Amniotic stem cell (primary cell): ENCODE measurements around the gene UGT1A7.

Experiments used
- DNase-seq: peaks from one replicate; lab custom pipeline; 2025; lab: John Stamatoyannopoulos, UW

Gene UGT1A7

DNA sequence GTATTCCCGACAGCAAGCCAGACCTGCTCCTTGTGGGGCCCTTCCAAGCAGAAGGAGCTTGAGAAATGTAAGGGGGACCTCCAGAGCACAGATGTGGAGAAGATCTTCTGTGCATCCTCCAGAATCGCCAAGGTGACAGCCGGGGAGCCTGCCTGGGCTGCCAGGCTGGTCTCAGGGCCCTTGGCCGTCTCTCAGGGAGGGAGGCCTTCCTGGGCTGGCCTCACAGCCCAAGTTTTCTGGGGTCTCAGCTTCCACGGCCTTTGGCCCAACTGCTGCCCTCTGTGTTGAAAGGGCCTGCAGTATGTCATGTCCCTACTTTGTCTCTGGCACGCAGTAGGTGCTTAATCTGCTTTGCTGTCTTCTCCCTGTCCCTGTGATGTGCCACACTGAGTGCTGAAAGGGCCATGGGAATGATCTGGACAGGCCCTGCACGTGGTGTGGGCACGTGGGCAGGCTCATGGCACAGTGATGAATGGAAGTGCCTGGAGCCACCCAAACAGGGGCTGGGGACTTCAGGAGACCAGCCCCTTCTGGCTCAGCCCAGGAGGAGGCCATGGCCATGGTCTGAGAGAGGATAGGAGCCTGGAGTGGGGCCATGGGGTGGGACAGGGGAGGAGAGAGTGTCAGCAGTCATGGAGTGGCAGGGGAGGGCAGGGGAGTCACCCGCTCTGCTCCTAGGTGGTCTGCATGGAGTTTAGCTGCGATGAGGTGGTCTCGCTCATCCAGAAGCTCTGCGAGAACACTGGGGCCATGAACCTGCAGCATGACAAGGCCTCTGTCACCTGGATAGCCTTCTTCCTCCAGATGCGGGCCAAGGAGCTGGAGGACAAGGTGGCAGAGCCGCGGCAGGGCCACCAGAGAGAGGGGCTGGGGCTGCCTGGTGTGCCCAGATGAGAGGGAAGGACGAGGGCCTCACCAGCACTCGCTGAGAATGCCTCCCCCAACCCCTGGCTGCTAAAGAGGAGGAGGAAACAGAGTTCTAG is 137.2 kb downstream of the UGT1A7 start:
- no peak for DNase-seq

DNA sequence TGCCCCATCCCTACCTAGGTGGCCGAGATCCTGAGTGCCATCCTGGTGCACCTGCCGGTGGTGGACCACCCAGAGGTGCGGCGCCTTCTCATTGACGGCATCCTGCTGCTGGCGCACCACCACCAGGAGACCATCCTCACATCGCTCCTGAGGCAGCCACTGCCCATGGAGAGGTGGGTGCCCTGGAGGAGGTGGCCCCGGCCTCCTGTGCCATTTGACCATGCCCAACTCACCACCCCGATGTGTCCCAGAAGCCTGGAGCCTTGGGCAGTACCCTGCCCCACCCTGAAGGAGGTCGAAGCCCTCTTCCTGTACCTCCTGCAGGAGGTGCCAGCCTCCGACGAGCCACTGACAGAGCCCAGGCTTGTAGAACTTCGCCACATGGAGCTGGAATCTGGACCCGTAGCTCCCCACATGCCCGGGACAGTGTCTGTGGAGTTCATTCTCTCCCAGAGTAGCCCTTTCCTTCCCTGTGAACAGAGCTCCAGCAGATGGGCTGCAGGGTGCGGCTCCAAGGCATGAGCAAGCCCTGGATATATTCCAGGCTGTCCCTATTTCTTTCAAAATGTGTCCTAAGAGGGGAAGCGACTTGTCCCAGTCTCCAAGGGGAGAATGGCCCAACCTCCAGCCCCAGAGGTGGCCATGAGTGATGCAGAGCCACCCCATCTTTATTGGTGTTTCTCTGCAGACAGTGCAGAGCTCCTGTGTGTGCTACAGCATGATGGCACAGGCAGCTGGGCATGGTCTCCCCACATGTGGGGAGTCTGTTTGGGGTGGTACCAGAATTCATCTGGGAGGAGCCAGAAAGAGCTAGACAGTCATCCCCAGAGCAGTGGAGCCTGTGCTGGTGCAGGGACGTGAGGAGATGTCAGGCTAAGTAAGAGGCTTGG is 138.4 kb downstream of the UGT1A7 start:
- no peak for DNase-seq

DNA sequence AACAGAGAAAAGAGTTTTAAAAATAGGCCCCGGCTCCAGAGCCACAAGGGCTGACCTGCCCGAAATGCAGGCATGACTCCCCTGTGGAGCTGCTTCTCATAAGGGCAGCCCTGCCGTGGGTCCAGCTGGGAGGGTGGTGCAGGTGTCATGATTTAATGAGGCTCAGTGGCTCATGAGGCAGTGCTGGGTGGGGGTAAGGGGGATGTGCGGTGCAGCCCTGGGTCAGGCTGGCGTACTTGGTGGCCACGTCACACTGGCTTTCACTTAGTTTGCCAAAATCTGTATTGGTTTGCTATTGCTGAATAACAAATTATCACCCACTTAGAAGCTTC is 139.0 kb downstream of the UGT1A7 start:
- DNase-seq, result no peak

- DNase-seq, result no peak
These were observed 139.5 kb downstream of the UGT1A7 start for GRCh38 chr2:233821196-233821595.

- DNase-seq, result no peak
These were observed 140.0 kb downstream of the UGT1A7 start for GRCh38 chr2:233821709-233822100.

DNA sequence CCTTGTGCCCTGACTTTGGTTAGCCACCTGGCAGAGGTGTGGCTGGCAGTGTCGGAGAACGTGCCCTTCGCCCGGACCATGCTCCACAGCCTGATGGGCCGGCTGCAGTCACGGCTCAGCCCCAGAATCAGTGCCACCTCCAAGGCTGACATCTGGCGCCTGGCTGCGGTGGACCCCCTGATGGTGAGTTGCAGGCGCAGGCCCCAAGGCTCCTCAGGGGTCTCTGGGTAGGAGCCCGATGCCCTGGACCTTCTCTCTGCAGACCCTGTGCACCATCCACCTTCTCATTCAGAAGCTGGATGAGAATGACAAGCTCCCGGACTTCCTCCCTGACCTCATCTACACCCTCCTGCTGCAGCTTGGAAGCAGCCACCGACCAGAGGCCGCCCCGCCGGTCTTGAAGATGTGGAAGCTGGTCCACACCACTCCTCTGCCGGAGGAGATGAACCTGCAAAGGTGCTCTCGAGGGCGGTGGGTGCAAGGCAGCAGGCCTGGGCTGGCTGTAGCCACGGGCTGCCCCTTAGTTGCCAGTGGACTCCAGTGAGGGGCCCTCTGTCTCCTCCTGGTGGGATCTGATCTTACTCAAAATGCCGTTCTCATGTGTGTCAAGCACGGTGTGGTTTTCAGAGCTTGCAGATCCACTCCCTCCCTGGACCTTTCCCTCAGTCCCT is 140.5 kb downstream of the UGT1A7 start:
- no peak for DNase-seq
